ENCODE data around the gene ULBP3.
"Not testable (repeated sequence)": the region's sequence is repeated elsewhere in the genome, so short reads cannot be mapped to it uniquely, and the experiment has no call there.

Gene ULBP3

GRCh38 chr6:150075034-150075421 is 6.1 kb upstream of the ULBP3 start:
- no peak for DNase-seq

- not testable (repeated sequence) for DNase-seq
These were observed 5.6 kb upstream of the ULBP3 start for GRCh38 chr6:150074396-150075033.

- peak in 1 of 2 donors; percentile 45 for DNase-seq
These were observed 3.3 kb upstream of the ULBP3 start for GRCh38 chr6:150072201-150072600.

GRCh38 chr6:150070236-150070818 is 1.4 kb upstream of the ULBP3 start:
- DNase-seq, result no peak

- DNase-seq, result no peak
These were observed 785 bp upstream of the ULBP3 start for GRCh38 chr6:150069706-150070105.

- no peak for DNase-seq
These were observed 770 bp downstream of the ULBP3 start for GRCh38 chr6:150068151-150068550.

- DNase-seq, result no peak
These were observed 3.8 kb downstream of the ULBP3 start for GRCh38 chr6:150065083-150065482.

GRCh38 chr6:150063640-150064039 is 5.3 kb downstream of the ULBP3 start:
- no peak for DNase-seq

- DNase-seq, result not testable (repeated sequence)
These were observed 8.9 kb downstream of the ULBP3 start for GRCh38 chr6:150059973-150060372.

GRCh38 chr6:150058986-150059385 is 9.9 kb downstream of the ULBP3 start:
- no peak for DNase-seq

GRCh38 chr6:150058231-150058792 is 10.6 kb downstream of the ULBP3 start:
- no peak for DNase-seq

- DNase-seq, result no peak
These were observed 11.4 kb downstream of the ULBP3 start for GRCh38 chr6:150057501-150057951.

- DNase-seq, result no peak
These were observed 12.0 kb downstream of the ULBP3 start for GRCh38 chr6:150056916-150057315.

- no peak for DNase-seq
These were observed 12.8 kb downstream of the ULBP3 start for GRCh38 chr6:150056156-150056555.

- no peak for DNase-seq
These were observed 13.8 kb downstream of the ULBP3 start for GRCh38 chr6:150055131-150055530.

- DNase-seq, result no peak
These were observed 15.5 kb downstream of the ULBP3 start for GRCh38 chr6:150053450-150053849.

GRCh38 chr6:150050846-150051245 is 18.1 kb downstream of the ULBP3 start:
- no peak for DNase-seq

GRCh38 chr6:150048099-150048498 is 20.8 kb downstream of the ULBP3 start:
- DNase-seq, result no peak

GRCh38 chr6:150046943-150047342 is 22.0 kb downstream of the ULBP3 start:
- DNase-seq, result no peak

GRCh38 chr6:150044621-150045145 is 24.2 kb downstream of the ULBP3 start:
- no peak for DNase-seq

GRCh38 chr6:150043501-150044412 is 25.2 kb downstream of the ULBP3 start:
- no peak for DNase-seq

GRCh38 chr6:150043096-150043495 is 25.8 kb downstream of the ULBP3 start:
- no peak for DNase-seq

Data from CD4-positive, alpha-beta T cell treated with Interleukin-1 beta for 1 hour (primary cell).